GOT3 (cell line): ENCODE data around the gene MICB.
A peak's percentile ranks its signal among the peaks of the same experiment; 100 is the strongest.
"Not testable (repeated sequence)": the region's sequence is repeated elsewhere in the genome, so short reads cannot be mapped to it uniquely, and the experiment has no call there.

Source experiments
- DNase-seq: peaks from one replicate; lab custom pipeline; 2025; ENCODE audit warnings: mixed read lengths; lab: John Stamatoyannopoulos, UW

MICB gene

GRCh38 chr6:31541059-31541657 lies 43.2 kb downstream of the MICB start:
- DNase-seq = no peak

- peak; percentile 76 for DNase-seq
Observed at GRCh38 chr6:31541658-31542521, 43.9 kb downstream of the MICB start, which contains the start of gene DDX39B. TSS of gene DDX39B (minus strand) at chr6:31542003. CDS start at chr6:31540532, 1,471 bp downstream.

GRCh38 chr6:31543639-31544038 lies 45.7 kb downstream of the MICB start:
- DNase-seq = no peak

- DNase-seq = no peak
Observed at GRCh38 chr6:31544676-31545075, 46.7 kb downstream of the MICB start.

- DNase-seq = no peak
Observed at GRCh38 chr6:31545291-31545690, 47.3 kb downstream of the MICB start.

- DNase-seq = peak; percentile 72
Observed at GRCh38 chr6:31546339-31546957, 48.5 kb downstream of the MICB start, which contains the start of gene ATP6V1G2. TSS of gene ATP6V1G2 (minus strand) at chr6:31546608. CDS start at chr6:31546559, 49 bp downstream.

GRCh38 chr6:31546958-31547726 lies 49.2 kb downstream of the MICB start, which contains the start of gene NFKBIL1:
TSS of gene NFKBIL1 (plus strand) at chr6:31547608. CDS start at chr6:31547695, 87 bp downstream.
- DNase-seq = peak; percentile 75

- DNase-seq = no peak
Observed at GRCh38 chr6:31547727-31548543, 50.0 kb downstream of the MICB start.

- DNase-seq = no peak
Observed at GRCh38 chr6:31548544-31548873, 50.6 kb downstream of the MICB start.

- not testable (repeated sequence) for DNase-seq
Observed at GRCh38 chr6:31551371-31551770, 53.4 kb downstream of the MICB start.

GRCh38 chr6:31556307-31556706 lies 58.4 kb downstream of the MICB start:
- no peak for DNase-seq

GRCh38 chr6:31557443-31558317 lies 59.7 kb downstream of the MICB start:
- no peak for DNase-seq

GRCh38 chr6:31558318-31558625 lies 60.3 kb downstream of the MICB start:
- no peak for DNase-seq

- DNase-seq = no peak
Observed at GRCh38 chr6:31558631-31559500, 60.9 kb downstream of the MICB start.

- no peak for DNase-seq
Observed at GRCh38 chr6:31559606-31559957, 61.6 kb downstream of the MICB start.

GRCh38 chr6:31559958-31560696 lies 62.2 kb downstream of the MICB start:
- no peak for DNase-seq

- no peak for DNase-seq
Observed at GRCh38 chr6:31560697-31561058, 62.7 kb downstream of the MICB start.
